ENCODE data around the gene CTSZ.

GRCh38 chr20:59002388-59002787, 4.7 kb downstream of the CTSZ start:
- no peak for TF ChIP-seq CTCF (IDR thresholded peaks at IDR 0.05)
- no peak for TF ChIP-seq EP300 (IDR thresholded peaks at IDR 0.05)
- no peak for TF ChIP-seq POLR2A (IDR thresholded peaks at IDR 0.05)
